Retinal pigment epithelial cell (primary cell): Measurements from ENCODE around the gene BCL7C.
A peak's percentile ranks its signal among the peaks of the same experiment; 100 is the strongest.

Experiments
- DNase-seq: peaks from one replicate; pipeline ENCODE4 v3.0.0-alpha.2; 2010; ENCODE audit warnings: low read depth
- H3K4me3 ChIP-seq: 2 replicates; pipeline ENCODE4 v1.5.1; 2011; ENCODE audit warnings: mild to moderate bottlenecking, low read length, control low read depth, moderate library complexity
- TF ChIP-seq, protein P1 (sequence below): conservative IDR thresholded peaks from 2 replicates; pipeline ENCODE4 v1.5.1; 2011; ENCODE audit warnings: low read depth, low read length, control low read depth, inconsistent platforms

BCL7C gene

DNA sequence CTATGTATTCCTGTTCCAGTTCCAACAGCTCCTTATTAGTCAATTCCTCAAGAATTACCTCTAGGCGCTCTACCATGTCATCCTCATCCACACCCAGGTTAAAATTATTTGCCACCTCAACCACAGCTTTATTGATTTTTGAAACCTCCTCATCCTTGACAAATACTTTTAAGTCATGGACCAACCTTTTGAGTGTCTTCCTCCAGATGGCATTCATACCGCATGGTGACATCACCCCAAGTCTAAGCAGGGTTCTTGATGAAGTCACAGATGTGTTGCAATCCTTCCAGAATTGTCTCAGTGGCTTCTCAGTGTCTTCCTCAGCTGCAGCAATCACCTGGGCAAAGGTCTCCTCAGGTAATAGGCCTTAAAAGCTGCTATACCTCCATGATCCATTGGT lies 40.1 kb downstream of the BCL7C start:
- TF ChIP-seq, protein P1, sequence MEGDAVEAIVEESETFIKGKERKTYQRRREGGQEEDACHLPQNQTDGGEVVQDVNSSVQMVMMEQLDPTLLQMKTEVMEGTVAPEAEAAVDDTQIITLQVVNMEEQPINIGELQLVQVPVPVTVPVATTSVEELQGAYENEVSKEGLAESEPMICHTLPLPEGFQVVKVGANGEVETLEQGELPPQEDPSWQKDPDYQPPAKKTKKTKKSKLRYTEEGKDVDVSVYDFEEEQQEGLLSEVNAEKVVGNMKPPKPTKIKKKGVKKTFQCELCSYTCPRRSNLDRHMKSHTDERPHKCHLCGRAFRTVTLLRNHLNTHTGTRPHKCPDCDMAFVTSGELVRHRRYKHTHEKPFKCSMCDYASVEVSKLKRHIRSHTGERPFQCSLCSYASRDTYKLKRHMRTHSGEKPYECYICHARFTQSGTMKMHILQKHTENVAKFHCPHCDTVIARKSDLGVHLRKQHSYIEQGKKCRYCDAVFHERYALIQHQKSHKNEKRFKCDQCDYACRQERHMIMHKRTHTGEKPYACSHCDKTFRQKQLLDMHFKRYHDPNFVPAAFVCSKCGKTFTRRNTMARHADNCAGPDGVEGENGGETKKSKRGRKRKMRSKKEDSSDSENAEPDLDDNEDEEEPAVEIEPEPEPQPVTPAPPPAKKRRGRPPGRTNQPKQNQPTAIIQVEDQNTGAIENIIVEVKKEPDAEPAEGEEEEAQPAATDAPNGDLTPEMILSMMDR, result no peak
- no peak for DNase-seq
- H3K4me3 ChIP-seq, result no peak overlapping the region

DNA sequence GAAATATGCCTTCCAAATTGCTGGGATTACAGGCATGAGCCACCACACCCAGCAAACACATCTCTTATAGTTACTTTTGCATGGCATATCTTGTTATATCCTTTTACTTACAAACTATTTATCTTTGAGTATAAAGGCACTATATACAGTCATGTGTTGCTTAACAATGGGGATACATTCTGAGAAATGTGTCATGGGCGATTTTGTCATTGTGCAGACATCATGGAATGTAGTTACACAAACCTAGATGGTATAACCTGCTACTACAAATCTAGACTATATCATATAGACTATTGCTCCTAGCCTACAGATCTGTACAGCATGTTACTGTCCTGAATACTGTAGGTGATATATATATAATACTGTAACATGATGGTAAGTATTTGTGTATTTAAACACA lies 43.6 kb downstream of the BCL7C start:
- TF ChIP-seq, protein P1, result no peak
- no peak for DNase-seq
- no peak overlapping the region for H3K4me3 ChIP-seq

DNA sequence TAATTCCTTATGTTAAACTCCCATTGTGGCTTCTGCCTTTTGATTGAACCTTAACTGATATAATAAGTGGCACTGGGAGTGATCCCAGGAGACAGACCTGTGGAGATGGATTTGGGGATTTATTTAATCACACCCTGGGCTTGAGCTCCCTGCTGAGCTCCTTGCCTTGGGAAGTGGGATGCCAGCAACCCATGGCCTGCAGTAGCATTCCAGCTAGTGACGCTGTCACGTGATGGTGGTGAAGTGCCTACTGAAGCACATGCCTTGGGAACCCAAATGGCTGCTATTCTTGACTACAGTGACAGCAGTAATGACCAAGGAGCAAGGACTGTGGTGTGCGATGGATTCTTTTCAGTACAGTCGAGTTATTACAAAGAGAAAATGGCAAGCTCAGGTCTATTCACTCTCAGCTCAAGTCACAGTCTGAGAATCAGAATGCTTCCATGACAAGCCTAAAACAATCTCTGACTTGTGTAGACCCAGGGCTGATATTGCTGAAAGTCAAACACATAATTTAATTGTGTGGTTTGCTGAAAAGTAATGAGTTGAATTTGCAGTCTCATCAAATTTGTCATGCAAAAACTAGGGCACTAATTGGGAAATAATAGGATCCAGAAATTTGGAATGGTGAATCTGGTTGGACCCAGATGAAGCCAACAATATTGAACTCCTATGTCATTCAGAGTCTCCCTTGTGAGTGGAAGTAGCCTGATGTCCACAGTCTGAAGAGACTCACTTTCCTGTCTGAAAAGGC lies 47.1 kb downstream of the BCL7C start:
- no peak for DNase-seq
- TF ChIP-seq, protein P1, result no peak
- H3K4me3 ChIP-seq, result no peak overlapping the region

DNA sequence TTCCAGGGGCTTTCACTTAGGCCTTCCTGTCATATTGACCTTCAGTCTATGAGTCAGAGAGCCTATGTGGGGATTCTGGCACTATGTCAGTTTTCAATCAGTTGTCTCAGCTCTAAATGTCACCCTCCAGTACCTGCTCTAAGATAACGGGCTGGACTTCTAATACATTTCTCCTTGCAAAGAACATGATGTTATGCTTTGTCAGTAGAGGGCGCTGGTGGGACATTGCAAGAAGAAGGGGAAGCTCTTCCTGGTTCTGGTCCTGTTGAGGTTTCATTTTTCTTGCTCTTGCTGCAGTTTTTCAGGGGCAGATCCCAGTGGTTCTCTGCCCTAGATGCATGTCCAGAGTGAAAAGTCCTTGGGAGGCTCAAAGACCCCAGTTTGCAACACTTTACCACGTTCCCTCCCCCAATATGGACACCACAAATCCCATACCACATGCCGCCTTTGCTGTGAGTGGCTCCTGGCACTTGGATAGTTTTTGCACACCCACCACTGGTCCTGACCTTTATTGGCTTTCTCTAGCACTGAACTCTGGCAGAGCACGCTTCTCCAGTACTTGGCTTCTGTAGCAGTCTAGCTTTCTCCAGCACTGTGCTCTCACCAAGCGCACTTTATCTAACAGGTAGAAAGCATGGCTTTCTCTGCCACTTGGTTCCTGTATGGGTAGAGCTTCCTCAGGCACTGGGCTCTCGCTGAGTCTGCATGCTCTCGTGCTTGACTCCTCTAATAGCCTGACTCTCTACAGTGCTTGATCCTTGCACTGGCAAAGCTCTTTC lies 49.0 kb downstream of the BCL7C start:
- peak; percentile 52 for DNase-seq
- TF ChIP-seq, protein P1, result peak; percentile 93
- H3K4me3 ChIP-seq, result no peak overlapping the region

DNA sequence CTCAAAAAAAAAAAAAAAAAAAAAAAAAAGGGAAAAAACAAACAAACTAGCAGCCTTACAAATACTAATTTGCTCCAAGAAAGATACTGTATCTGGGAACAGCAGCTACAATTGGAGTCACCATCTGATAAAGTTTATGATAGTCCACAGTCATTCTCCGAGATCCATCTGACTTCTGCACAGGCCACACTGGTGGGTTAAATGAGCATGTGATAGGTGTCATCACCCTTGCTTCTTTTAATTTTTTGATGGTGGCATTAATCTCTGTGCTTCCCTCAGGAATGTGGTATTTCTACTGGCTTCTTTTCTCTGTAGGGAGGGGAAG lies 49.6 kb downstream of the BCL7C start:
- TF ChIP-seq, protein P1, result no peak
- DNase-seq, result no peak
- no peak overlapping the region for H3K4me3 ChIP-seq

DNA sequence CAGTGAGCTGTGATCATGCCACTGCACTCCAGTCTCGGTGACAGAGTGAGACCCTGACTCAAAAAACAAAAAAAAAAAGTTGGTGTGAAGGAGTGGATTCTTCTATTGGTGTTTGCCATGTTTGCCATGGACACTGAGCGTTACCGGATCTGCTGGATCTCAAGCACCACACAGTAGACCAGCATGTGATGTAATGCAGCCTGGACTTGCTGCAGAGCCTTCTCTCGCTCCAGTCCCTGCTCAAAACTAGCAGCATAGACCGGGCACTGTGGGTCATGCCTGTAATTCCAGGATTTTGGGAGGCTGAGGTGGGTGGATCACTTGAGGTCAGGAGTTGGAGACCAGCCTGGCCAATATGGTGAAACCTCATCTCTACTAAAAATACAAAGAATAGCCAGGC lies 50.4 kb downstream of the BCL7C start:
- DNase-seq, result no peak
- H3K4me3 ChIP-seq, result no peak overlapping the region
- TF ChIP-seq, protein P1, result no peak

DNA sequence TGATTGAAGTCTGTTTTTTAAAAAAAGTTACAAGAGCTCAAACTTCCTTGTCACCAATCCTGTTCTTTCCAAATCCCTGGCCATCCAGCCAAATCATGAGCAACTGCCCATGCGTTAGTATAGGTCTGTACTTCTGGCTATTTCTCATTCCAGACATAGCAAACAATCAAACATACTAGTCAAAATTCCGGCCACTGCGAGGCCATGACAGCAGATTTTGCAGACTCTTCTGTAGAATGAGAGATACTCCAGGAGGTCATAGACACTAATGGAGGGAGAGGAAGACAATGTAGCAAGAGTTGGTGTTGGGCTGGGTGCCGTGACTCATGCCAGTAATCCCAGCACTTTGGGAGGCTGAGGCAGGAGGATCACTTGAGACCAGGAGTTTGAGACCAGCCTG lies 50.9 kb downstream of the BCL7C start:
- DNase-seq, result no peak
- TF ChIP-seq, protein P1, result no peak
- H3K4me3 ChIP-seq, result no peak overlapping the region
